ENCODE measurements around the gene BRCC3. TPM values are rescaled to one million over a fixed set of nuclear protein-coding genes. Genes with fewer than 3 reads are reported as not detected.
A peak's percentile ranks its signal among the peaks of the same experiment; 100 is the strongest.

The BRCC3 gene
- total RNA-seq, 2 donors from 2014 or later, result 15.7 to 31.5 TPM

DNA sequence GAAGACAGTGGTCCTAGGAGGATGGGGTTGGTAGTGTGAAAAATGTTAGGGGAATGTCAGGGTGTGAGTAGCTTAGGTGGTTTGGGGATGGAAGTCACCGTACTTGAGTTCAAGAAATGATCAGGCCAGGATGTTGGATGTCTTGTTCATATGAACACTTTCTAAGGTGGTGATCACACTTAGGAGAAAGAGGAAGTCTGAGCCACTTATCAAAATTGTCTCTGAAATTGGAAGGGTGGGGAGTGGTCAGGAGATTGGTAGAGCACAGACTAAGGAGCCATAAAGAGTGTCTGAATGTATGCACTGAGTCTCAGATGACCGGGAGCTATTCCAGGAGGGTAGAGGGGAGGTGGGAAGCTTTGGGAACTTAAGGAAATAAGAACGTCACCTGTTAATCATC, 17.7 kb upstream of the BRCC3 start:
- no peak for ATAC-seq
- no peaks in the 10 kb centered on the region for H3K9me3 Mint-ChIP-seq
- no peak for DNase-seq (ENCODE audit: low spot score in 2 of 2)
- H3K36me3 Mint-ChIP-seq, result peaks cover 3 to 9% of the 10 kb centered on the region in 2 donors
- peak overlapping the region in 1 of 2 donors; percentile 27 for H3K27ac Mint-ChIP-seq

GRCh38 chrX:155054255-155054654, 17.1 kb upstream of the BRCC3 start:
- no peak for DNase-seq (ENCODE audit: low spot score in 2 of 2)
- Mint-ChIP-seq H3K27ac (no peak overlapping the region), H3K36me3 (peaks cover 0 to 9% of the 10 kb centered on the region in 2 donors), H3K9me3 (no peaks in the 10 kb centered on the region)
- no peak for ATAC-seq

DNA sequence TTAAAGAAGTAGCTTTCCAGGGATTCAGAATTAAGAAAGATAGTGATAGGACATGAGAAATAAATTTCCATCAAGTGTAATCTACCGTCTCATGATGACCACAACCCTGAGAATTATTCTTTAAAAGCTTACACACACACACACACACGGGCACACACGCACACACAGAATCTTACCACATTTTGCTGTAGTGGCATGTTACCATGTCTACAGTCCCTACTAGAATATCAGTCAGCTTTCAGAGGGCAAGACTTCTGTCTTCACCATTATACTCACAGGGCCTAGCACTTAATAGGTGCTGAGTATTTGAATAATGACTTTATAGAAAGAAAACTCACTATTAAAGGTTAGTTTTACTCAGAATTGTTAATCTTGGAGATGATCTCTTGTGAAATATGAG, 15.8 kb upstream of the BRCC3 start:
- ATAC-seq, result no peak
- peaks cover 0 to 9% of the 10 kb centered on the region in 2 donors for H3K36me3 Mint-ChIP-seq
- H3K9me3 Mint-ChIP-seq, result no peaks in the 10 kb centered on the region
- DNase-seq (ENCODE audit: low spot score in 2 of 2), result no peak
- no peak overlapping the region for H3K27ac Mint-ChIP-seq

DNA sequence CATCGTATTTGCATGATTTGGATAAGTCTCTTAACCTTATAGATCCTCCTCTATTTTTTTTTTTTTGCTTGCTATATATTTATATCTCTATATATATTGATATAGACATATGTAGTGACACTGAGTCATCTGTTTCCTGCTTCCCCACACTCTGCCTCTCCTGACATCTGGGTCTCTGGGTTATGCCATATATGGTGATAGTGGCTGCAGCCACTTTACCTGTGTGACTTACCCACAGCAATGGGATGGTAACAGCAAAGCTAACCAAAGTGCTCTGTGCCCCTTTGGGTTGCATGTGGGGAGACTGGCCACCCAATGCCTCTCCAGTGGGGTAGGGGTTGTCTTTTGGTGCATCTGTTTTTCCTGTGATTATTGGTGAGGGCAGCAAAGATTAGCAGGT, 14.8 kb upstream of the BRCC3 start:
- H3K27ac Mint-ChIP-seq, result no peak overlapping the region
- H3K9me3 Mint-ChIP-seq, result no peaks in the 10 kb centered on the region
- no peak for DNase-seq (ENCODE audit: low spot score in 2 of 2)
- H3K36me3 Mint-ChIP-seq, result peaks cover 0 to 9% of the 10 kb centered on the region in 2 donors
- peak; percentile 67 to 73 for ATAC-seq

DNA sequence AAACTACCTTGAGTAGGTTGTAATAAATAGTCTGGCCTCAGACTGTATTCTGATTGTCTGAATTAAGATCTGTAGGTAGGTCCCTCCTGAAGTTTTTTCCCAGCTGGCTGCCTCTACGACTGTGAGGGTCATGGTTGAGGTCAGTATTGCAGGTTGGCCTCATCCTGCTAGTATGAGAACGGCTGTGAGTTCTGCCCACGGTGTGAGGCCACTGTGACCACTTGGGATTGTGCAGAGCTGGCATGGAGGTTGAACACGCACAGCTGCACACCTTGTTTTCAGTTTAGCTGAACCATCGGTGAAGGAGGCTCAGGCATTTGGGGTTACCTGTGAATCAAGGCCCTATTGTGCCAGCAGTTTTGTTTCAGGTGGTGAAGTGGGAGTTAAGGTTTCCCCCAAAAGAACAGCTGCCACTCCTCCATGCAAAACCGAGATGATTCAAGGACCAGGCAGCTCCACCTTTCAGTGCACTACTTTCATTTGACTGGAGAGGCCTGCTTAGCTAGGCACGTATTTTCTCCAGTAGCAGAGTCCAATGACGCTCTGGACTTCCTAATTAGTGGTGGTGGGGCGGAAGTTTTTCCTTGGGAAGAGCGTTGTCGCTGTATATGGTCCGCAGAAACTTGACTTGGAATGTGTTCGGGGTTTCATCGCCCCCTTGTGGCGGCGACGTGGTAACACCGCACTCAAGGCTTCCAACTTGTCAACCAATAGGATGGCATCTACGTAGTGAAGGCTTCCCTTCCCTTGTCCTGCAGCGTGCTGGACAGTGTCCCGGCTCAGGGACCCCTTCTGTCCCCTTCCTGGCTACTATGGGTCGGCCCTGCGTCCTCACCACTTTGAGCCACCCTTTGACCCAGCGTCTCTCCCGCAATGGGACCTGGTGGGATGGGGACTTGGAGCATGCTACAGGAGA, 14.2 kb upstream of the BRCC3 start:
- peak; percentile 74 to 89 for ATAC-seq
- H3K9me3 Mint-ChIP-seq, result no peaks in the 10 kb centered on the region
- peak overlapping the region; percentile 50 to 53 for H3K27ac Mint-ChIP-seq

GRCh38 chrX:155061760-155062159, 9.5 kb upstream of the BRCC3 start:
- no peak for ATAC-seq
- no peaks in the 10 kb centered on the region for H3K9me3 Mint-ChIP-seq
- no peak for DNase-seq (ENCODE audit: low spot score in 2 of 2)
- no peaks in the 10 kb centered on the region for H3K36me3 Mint-ChIP-seq
- H3K27ac Mint-ChIP-seq, result no peak overlapping the region

More for the DNA sequence above, 14.2 kb upstream of the BRCC3 start:
- peak in 1 of 2 donors; percentile 25 for DNase-seq (ENCODE audit: low spot score in 2 of 2)
- H3K36me3 Mint-ChIP-seq, result peaks cover 0 to 9% of the 10 kb centered on the region in 2 donors

GRCh38 chrX:155065035-155065734, 6.1 kb upstream of the BRCC3 start:
- H3K27ac Mint-ChIP-seq, result no peak overlapping the region
- H3K9me3 Mint-ChIP-seq, result no peaks in the 10 kb centered on the region
- H3K36me3 Mint-ChIP-seq, result peaks cover 0 to 6% of the 10 kb centered on the region in 2 donors
- ATAC-seq, result no peak
- DNase-seq (ENCODE audit: low spot score in 2 of 2), result no peak

DNA sequence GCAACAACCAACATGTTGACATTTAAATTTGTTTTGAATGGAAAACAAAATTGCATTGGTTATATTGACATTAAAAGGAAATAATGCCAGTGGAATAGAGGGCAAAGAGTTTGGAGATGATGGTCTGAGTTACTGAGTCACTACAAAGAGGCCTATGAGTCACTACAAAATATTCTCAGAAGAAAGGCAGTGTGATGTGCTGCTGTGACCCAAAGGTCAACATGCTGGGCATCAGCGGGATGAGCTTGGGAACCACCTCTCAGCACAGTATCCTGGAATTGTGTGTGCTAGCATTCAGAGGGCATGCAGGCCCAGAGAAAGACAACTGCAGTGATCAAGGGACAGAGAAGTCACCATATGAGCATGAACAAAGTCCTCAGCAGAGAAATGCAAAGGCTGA, 3.1 kb upstream of the BRCC3 start:
- DNase-seq (ENCODE audit: low spot score in 2 of 2), result no peak
- H3K27ac Mint-ChIP-seq, result no peak overlapping the region
- H3K9me3 Mint-ChIP-seq, result no peaks in the 10 kb centered on the region
- peak in 1 of 2 donors; percentile 28 for ATAC-seq
- peaks cover 8 to 21% of the 10 kb centered on the region in 2 donors for H3K36me3 Mint-ChIP-seq

DNA sequence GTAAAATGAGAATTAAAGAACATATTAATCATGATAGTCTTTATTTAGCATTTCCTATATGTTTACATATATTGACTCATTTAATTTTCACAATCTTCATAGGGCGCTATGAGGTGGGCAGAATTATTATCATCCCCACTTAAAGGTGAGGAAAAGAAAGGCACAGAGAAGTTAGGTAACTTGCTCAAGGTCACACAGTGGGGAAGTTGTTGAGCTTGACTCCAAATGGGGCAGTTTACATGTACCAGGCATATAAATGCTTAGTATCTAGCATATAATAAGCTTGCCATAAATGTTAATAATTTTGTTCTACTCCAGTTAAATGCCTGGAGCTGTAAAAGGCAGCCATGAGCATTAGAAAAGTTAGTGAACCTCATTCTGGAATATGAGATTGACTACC, 1.9 kb upstream of the BRCC3 start:
- Mint-ChIP-seq H3K27ac (peak overlapping the region; percentile 74 to 93), H3K36me3 (peaks cover 20 to 31% of the 10 kb centered on the region in 2 donors), H3K9me3 (no peaks in the 10 kb centered on the region)
- ATAC-seq, result no peak
- DNase-seq (ENCODE audit: low spot score in 2 of 2), result no peak

GRCh38 chrX:155070038-155070437, 1.3 kb upstream of the BRCC3 start:
- no peak for DNase-seq (ENCODE audit: low spot score in 2 of 2)
- peak overlapping the region; percentile 74 to 93 for H3K27ac Mint-ChIP-seq
- peaks cover 21 to 32% of the 10 kb centered on the region in 2 donors for H3K36me3 Mint-ChIP-seq
- no peaks in the 10 kb centered on the region for H3K9me3 Mint-ChIP-seq
- no peak for ATAC-seq

GRCh38 chrX:155070663-155070974, 689 bp upstream of the BRCC3 start:
- ATAC-seq (peak; percentile 4 to 8), DNase-seq (ENCODE audit: low spot score in 2 of 2) (no peak)
- Mint-ChIP-seq H3K36me3 (peaks cover 27 to 38% of the 10 kb centered on the region in 2 donors), H3K9me3 (no peaks in the 10 kb centered on the region), H3K27ac (peak overlapping the region; percentile 84 to 93)

GRCh38 chrX:155071694-155072280, 479 bp downstream of the BRCC3 start:
- peaks cover 27 to 38% of the 10 kb centered on the region in 2 donors for H3K36me3 Mint-ChIP-seq
- DNase-seq (ENCODE audit: low spot score in 2 of 2), result no peak
- ATAC-seq, result no peak
- no peaks in the 10 kb centered on the region for H3K9me3 Mint-ChIP-seq
- peak overlapping the region; percentile 90 to 93 for H3K27ac Mint-ChIP-seq

DNA sequence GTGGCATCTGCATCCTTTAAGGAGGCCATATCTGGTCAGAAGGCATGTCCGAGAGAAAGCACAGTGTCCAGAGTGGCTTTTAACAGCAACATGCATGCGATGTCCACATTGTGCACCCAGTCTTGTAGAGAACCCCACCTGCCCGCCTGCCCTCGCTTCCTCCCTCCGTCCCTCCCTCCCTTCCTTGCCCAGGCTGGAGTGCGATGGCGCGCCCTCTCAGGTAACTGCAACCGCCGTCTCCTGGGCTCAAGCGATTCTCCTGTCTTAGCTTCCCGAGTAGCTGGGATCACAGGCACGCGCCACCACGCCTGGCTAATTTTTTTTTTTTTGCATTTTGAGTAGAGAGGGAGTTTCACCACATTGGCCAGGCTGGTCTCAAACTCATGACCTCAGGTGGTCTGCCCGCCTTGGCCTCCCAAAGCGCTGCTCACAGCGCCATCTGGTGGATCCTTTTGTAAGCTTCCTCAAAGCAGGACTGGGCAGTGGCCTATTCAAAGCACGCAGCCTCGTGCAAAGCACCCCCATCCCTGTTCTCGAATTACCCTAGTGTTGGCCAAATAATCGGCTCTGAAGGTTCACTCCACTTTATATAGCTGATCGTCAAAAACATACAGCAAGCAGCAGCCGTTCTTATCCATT, 15.0 kb downstream of the BRCC3 start:
- Mint-ChIP-seq H3K36me3 (no peaks in the 10 kb centered on the region), H3K27ac (no peak overlapping the region), H3K9me3 (no peaks in the 10 kb centered on the region)
- ATAC-seq (peak; percentile 48 to 64), DNase-seq (ENCODE audit: low spot score in 2 of 2) (peak in 1 of 2 donors; percentile 40)

DNA sequence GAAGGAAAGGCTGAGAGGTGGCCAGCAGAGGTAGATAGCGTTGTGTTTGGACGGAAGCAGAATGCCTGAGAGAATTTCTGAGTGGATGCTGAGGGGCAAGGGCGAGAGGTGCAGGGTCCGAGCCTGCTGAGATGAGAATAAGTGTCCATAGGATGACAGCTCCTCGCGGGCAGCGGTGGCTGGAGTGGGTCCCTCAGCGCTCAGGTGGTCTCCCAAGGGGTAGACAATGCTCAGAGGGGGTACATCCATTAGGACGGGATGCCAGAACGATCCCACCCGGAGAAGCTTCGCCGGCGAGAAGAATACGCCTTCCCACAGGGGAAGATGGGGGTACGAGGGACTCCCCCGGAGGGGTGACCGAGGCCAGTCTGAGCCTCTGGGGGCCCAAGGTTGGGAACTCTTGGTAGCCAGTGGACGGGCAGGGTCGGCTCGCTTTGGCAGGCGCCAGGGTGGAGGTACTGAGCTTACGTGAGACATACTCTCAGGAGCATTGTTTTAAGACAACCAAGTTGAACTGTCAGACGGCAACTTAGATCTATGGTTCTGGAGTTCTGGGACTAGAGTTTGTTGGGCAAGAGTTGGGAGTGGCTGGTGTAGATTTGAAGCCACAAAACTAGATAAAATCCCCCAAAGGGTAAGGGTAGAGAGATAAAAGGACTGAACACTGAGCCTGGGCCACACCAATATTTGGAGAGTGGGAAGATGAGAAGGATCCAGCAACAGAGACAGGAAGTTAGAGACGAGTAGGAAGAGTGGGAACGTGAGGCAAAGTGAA, 15.8 kb downstream of the BRCC3 start:
- no peaks in the 10 kb centered on the region for H3K36me3 Mint-ChIP-seq
- peak overlapping the region in 1 of 2 donors; percentile 24 for H3K27ac Mint-ChIP-seq

DNA sequence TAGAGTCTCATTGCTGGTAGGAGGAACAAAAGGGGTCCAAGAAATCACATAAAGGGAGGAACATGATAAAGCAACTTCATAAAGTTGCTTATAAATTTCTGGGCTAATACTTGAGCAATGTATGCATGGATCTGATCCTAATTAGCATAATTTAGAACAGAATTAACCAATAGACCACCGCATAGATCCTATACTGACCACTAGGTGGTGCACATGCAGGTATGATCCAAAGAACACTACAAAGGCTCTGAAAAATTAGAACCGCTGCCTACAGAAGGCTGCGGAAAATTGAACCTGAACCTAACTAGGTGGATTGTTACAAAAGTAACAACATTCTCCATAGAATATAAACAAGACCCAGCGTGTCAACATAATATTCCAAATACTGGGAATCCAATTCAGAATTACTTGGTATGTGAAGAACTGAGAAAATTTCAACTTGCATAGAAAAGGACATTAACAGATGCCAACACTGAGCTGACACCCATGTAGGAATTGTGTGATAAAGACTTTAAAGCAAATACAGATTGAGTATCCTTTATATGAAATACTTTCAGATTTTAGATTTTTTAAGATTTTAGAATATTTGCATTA, 23.3 kb downstream of the BRCC3 start:
- peaks cover 6 to 13% of the 10 kb centered on the region in 2 donors for H3K36me3 Mint-ChIP-seq
- no peaks in the 10 kb centered on the region for H3K9me3 Mint-ChIP-seq
- DNase-seq (ENCODE audit: low spot score in 2 of 2) (peak in 1 of 2 donors; percentile 10), ATAC-seq (peak; percentile 61 to 64)
- H3K27ac Mint-ChIP-seq, result no peak overlapping the region

More for the DNA sequence above, 15.8 kb downstream of the BRCC3 start:
- ATAC-seq, result no peak
- H3K9me3 Mint-ChIP-seq, result no peaks in the 10 kb centered on the region
- no peak for DNase-seq (ENCODE audit: low spot score in 2 of 2)

DNA sequence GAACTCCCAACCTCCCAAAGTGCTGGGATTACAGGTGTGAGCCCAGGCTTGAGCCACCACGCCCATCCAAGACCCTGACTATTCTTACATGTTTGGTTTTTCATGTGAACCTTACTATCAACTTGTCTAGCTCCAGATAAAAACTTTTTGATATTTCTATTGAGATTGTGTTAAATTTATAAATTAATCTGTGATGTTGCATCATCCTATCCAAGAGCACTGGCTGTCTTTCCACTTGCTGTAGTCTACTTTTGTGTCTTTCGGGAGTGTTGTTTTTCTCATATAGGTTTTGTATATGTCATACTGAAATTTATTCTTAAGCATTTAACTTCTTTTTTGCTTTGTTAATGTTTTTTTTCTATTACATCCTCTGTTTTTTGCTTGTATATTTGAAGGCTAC, 34.6 kb downstream of the BRCC3 start:
- Mint-ChIP-seq H3K27ac (no peak overlapping the region), H3K36me3 (peaks cover 0 to 9% of the 10 kb centered on the region in 2 donors), H3K9me3 (no peaks in the 10 kb centered on the region)
- DNase-seq (ENCODE audit: low spot score in 2 of 2), result no peak
- ATAC-seq, result no peak

Measured in activated naive CD4-positive, alpha-beta T cell treated with anti-CD3 and anti-CD28 coated beads, Interleukin-2, amount 50 U/mL, for 72 hours (primary cell).